OCI-M1 (cell line): ENCODE results near the gene SF3A2.
"Not testable (repeated sequence)": the region's sequence is repeated elsewhere in the genome, so short reads cannot be mapped to it uniquely, and the experiment has no call there.

Experiments used
- DNase-seq: peaks from one replicate; lab custom pipeline; 2025; lab: John Stamatoyannopoulos, UW

The SF3A2 gene

GRCh38 chr19:2274931-2275535 is 38.4 kb downstream of the SF3A2 start:
- DNase-seq = peak; percentile 75

GRCh38 chr19:2275588-2276428 is 39.2 kb downstream of the SF3A2 start:
- no peak for DNase-seq

GRCh38 chr19:2276429-2276986 is 39.9 kb downstream of the SF3A2 start:
- no peak for DNase-seq

GRCh38 chr19:2277138-2277537 is 40.5 kb downstream of the SF3A2 start:
- no peak for DNase-seq

- no peak for DNase-seq
Observed at GRCh38 chr19:2278459-2279158, 42.0 kb downstream of the SF3A2 start.

- no peak for DNase-seq
Observed at GRCh38 chr19:2280633-2281264, 44.1 kb downstream of the SF3A2 start.

- not testable (repeated sequence) for DNase-seq
Observed at GRCh38 chr19:2281265-2282061, 44.8 kb downstream of the SF3A2 start.

GRCh38 chr19:2282062-2282861 is 45.6 kb downstream of the SF3A2 start, which contains the start of gene PEAK3:
Gene PEAK3, minus strand, starts transcription at chr19:2282175. Its CDS starts 1,244 bp downstream, at chr19:2280931.
- DNase-seq = peak; percentile 84

GRCh38 chr19:2282862-2283237 is 46.2 kb downstream of the SF3A2 start:
- no peak for DNase-seq

GRCh38 chr19:2283835-2284507 is 47.3 kb downstream of the SF3A2 start:
- DNase-seq = no peak

GRCh38 chr19:2286402-2287140 is 49.9 kb downstream of the SF3A2 start:
- DNase-seq = no peak

- DNase-seq = no peak
Observed at GRCh38 chr19:2287585-2288337, 51.1 kb downstream of the SF3A2 start.

GRCh38 chr19:2288338-2288817 is 51.8 kb downstream of the SF3A2 start:
- no peak for DNase-seq

- DNase-seq = no peak
Observed at GRCh38 chr19:2288818-2289713, 52.4 kb downstream of the SF3A2 start.

GRCh38 chr19:2289714-2290435 is 53.3 kb downstream of the SF3A2 start:
- peak; percentile 88 for DNase-seq

- no peak for DNase-seq
Observed at GRCh38 chr19:2290441-2291184, 54.0 kb downstream of the SF3A2 start.
